ENCODE data around the gene RPS15. TPM values are rescaled to one million over a fixed set of nuclear protein-coding genes. Genes with fewer than 3 reads are reported as not detected.

Gene RPS15
- total RNA-seq, 4 donors from 2014 or later = 4,239 to 4,988 (median 4,337) TPM

GRCh38 chr19:1461862-1462261, 23.7 kb downstream of the RPS15 start:
- no peak overlapping the region for H3K4me3 ChIP-seq
- H3K27me3 ChIP-seq = peaks cover 0 to 24% of the 10 kb centered on the region in 2 donors
- TF ChIP-seq CTCF (IDR thresholded peaks at IDR 0.05) = no peak
- no peak for TF ChIP-seq POLR2A (IDR thresholded peaks at IDR 0.05)
- TF ChIP-seq EP300 (IDR thresholded peaks at IDR 0.05) = no peak
- no peak for DNase-seq (ENCODE audit: low spot score in 2 of 2)
- H3K27ac ChIP-seq = no peak overlapping the region
- no peaks in the 10 kb centered on the region for H3K9me3 ChIP-seq
- H3K36me3 ChIP-seq = peaks cover 0 to 45% (median 0%) of the 10 kb centered on the region in 3 donors
- peaks cover 0 to 20% (median 4%) of the 10 kb centered on the region in 4 donors for H3K4me1 ChIP-seq
- 88 to 92% methylated on average over 11 to 24 of the region's 24 CpGs for WGBS, 2 donors

- Histone ChIP-seq H3K4me1 (peaks cover 0 to 48% (median 31%) of the 10 kb centered on the region in 4 donors), H3K9me3 (no peaks in the 10 kb centered on the region), H3K27ac (no peak overlapping the region), H3K27me3 (peaks cover 0 to 40% of the 10 kb centered on the region in 2 donors), H3K36me3 (peaks cover 0 to 37% (median 0%) of the 10 kb centered on the region in 3 donors), H3K4me3 (no peak overlapping the region)
- no peak for TF ChIP-seq EP300 (IDR thresholded peaks at IDR 0.05)
- peak in 3 of 5 experiments; percentile 9 to 45 (median 15) for TF ChIP-seq CTCF (IDR thresholded peaks at IDR 0.05)
- DNase-seq (ENCODE audit: low spot score in 2 of 2) = no peak
- WGBS, 2 donors = 76 to 88% methylated on average over 41 to 49 of the region's 83 CpGs
Measured at GRCh38 chr19:1465191-1466016, 27.2 kb downstream of the RPS15 start.

- Histone ChIP-seq H3K36me3 (peaks cover 0 to 31% (median 0%) of the 10 kb centered on the region in 3 donors), H3K27me3 (peaks cover under 1 to 47% of the 10 kb centered on the region in 2 donors), H3K4me1 (peaks cover 0 to 55% (median 37%) of the 10 kb centered on the region in 4 donors), H3K27ac (no peak overlapping the region), H3K4me3 (no peak overlapping the region), H3K9me3 (no peaks in the 10 kb centered on the region)
- DNase-seq (ENCODE audit: low spot score in 2 of 2) = no peak
- no peak for TF ChIP-seq POLR2A (IDR thresholded peaks at IDR 0.05)
- 78% methylated on average over 12 of the region's 41 CpGs; no CpG with 5 or more reads in 1 of the 2 donors for WGBS, 2 donors
Measured at GRCh38 chr19:1466018-1466460, 27.8 kb downstream of the RPS15 start.

- WGBS, 2 donors = 50 to 72% methylated on average over 8 to 9 of the region's 70 CpGs
- TF ChIP-seq CTCF (IDR thresholded peaks at IDR 0.05) (no peak), EP300 (IDR thresholded peaks at IDR 0.05) (no peak), POLR2A (IDR thresholded peaks at IDR 0.05) (no peak)
- Histone ChIP-seq H3K27ac (no peak overlapping the region), H3K27me3 (peaks cover 2 to 53% of the 10 kb centered on the region in 2 donors), H3K4me3 (no peak overlapping the region), H3K4me1 (peaks cover 0 to 61% (median 43%) of the 10 kb centered on the region in 4 donors), H3K9me3 (no peaks in the 10 kb centered on the region), H3K36me3 (peaks cover 0 to 25% (median 0%) of the 10 kb centered on the region in 3 donors)
- DNase-seq (ENCODE audit: low spot score in 2 of 2) = no peak
Measured at GRCh38 chr19:1466461-1467214, 28.4 kb downstream of the RPS15 start.

- no peaks in the 10 kb centered on the region for H3K9me3 ChIP-seq
- H3K27ac ChIP-seq = no peak overlapping the region
- peaks cover 0 to 66% (median 45%) of the 10 kb centered on the region in 4 donors for H3K4me1 ChIP-seq
- WGBS, 2 donors = 16% methylated on average over 20 of the region's 36 CpGs; no CpG with 5 or more reads in 1 of the 2 donors
- TF ChIP-seq CTCF (IDR thresholded peaks at IDR 0.05) = no peak
- no peak for TF ChIP-seq EP300 (IDR thresholded peaks at IDR 0.05)
- TF ChIP-seq POLR2A (IDR thresholded peaks at IDR 0.05) = no peak
- DNase-seq (ENCODE audit: low spot score in 2 of 2) = no peak
- H3K27me3 ChIP-seq = peaks cover 2 to 58% of the 10 kb centered on the region in 2 donors
- peaks cover 0 to 20% (median 0%) of the 10 kb centered on the region in 3 donors for H3K36me3 ChIP-seq
- no peak overlapping the region for H3K4me3 ChIP-seq
Measured at GRCh38 chr19:1467215-1467489, 29.0 kb downstream of the RPS15 start.

Measured in tibial nerve (tissue), 4 donors.